Skeletal muscle tissue (tissue), 4 donors: ENCODE data around the gene KNTC1. TPM values are rescaled to one million over a fixed set of nuclear protein-coding genes. Genes with fewer than 3 reads are reported as not detected.
"Not testable (repeated sequence)": the region's sequence is repeated elsewhere in the genome, so short reads cannot be mapped to it uniquely, and the experiment has no call there.

Experiments used
- H3K27ac ChIP-seq: one replicate; pipeline ENCODE4 v1.7.0; 2013; ENCODE audit warnings: mild to moderate bottlenecking, low read depth, low read length, inconsistent platforms
- H3K27me3 ChIP-seq, 3 donors: one replicate each; pipeline ENCODE4 v1.7.0; 2013; ENCODE audit warnings: low read length in 3 of 3; ENCODE audit not compliant: control insufficient read depth in 3 of 3, insufficient read depth in 3 of 3
- H3K36me3 ChIP-seq, 3 donors: one replicate each; pipeline ENCODE4 v1.7.0; 2013; ENCODE audit warnings: low read length in 3 of 3; ENCODE audit not compliant: control insufficient read depth in 3 of 3, insufficient read depth in 3 of 3
- H3K4me1 ChIP-seq, 3 donors: one replicate each; pipeline ENCODE4 v1.7.0; 2013; ENCODE audit warnings: low read length in 3 of 3, mild to moderate bottlenecking in 3 of 3; ENCODE audit not compliant: control insufficient read depth in 3 of 3, insufficient read depth in 3 of 3
- H3K4me3 ChIP-seq, 3 donors: one replicate each; pipeline ENCODE4 v1.7.0; 2013; ENCODE audit warnings: low read length in 3 of 3
- H3K9ac ChIP-seq, 3 donors: one replicate each; pipeline ENCODE4 v1.7.0; 2013; ENCODE audit warnings: low read length in 3 of 3, mild to moderate bottlenecking in 3 of 3, moderate library complexity in 2 of 3, low read depth in 1 of 3
- H3K9me3 ChIP-seq, 3 donors: one replicate each; pipeline ENCODE4 v1.7.0; 2013; ENCODE audit warnings: low read length in 3 of 3; ENCODE audit not compliant: control insufficient read depth in 3 of 3
- total RNA-seq: library from RNA; depleted of rRNA; stranded (reverse); fragments of >200 nt; gene quantifications from one replicate; pipeline ENCODE4 v1.2.3, GENCODE V29; 2014
- donor health status: Osteomylitis.

Gene KNTC1
- total RNA-seq, 1 donor from 2014 or later = 18.8 TPM

DNA sequence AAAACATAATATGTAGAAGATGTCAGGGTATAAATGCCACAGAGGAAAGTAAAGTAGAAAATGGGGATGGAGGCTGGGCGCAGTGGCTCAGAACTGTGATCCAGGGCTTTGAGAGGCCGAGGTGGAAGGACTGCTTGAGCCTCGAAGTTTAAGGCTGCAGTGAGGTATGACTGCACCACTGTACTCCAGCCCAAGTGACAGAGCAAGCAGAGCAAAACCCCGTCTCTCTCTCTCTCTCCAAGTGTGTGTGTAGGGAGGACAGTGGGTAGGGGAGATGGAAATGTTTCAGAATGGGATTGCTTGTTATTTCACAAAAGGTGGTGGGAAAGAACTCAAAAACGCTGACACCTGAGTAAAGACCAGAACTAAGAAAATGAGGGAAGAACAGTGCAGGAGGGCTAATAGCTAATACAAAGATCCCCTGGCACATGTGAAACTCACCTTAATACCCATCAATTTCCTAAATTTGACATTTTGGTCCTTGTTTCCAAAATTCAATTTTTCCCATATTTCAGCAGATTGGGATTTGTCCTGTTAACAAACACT is 20.6 kb upstream of the KNTC1 start:
- H3K27me3 ChIP-seq = no peaks in the 10 kb centered on the region
- H3K4me3 ChIP-seq = no peak overlapping the region
- peaks cover 66 to 80% (median 73%) of the 10 kb centered on the region in 3 donors for H3K36me3 ChIP-seq
- H3K27ac ChIP-seq = no peak overlapping the region
- H3K4me1 ChIP-seq = peaks cover 0 to 2% (median 0%) of the 10 kb centered on the region in 3 donors
- no peak overlapping the region for H3K9ac ChIP-seq
- no peaks in the 10 kb centered on the region for H3K9me3 ChIP-seq

GRCh38 chr12:122508163-122508562 is 18.9 kb upstream of the KNTC1 start:
- H3K27ac ChIP-seq = no peak overlapping the region
- no peaks in the 10 kb centered on the region for H3K27me3 ChIP-seq
- no peaks in the 10 kb centered on the region for H3K4me1 ChIP-seq
- no peak overlapping the region for H3K4me3 ChIP-seq
- H3K9me3 ChIP-seq = no peaks in the 10 kb centered on the region
- no peak overlapping the region for H3K9ac ChIP-seq
- H3K36me3 ChIP-seq = peaks cover 77 to 85% (median 81%) of the 10 kb centered on the region in 3 donors

GRCh38 chr12:122513028-122513427 is 14.0 kb upstream of the KNTC1 start:
- H3K27me3 ChIP-seq, H3K4me1 ChIP-seq: not testable (repeated sequence)

GRCh38 chr12:122513660-122514059 is 13.4 kb upstream of the KNTC1 start:
- H3K4me1 ChIP-seq = no peaks in the 10 kb centered on the region
- H3K27me3 ChIP-seq = no peaks in the 10 kb centered on the region
- H3K4me3 ChIP-seq = no peak overlapping the region
- H3K27ac ChIP-seq = no peak overlapping the region
- no peaks in the 10 kb centered on the region for H3K9me3 ChIP-seq
- H3K36me3 ChIP-seq = peaks cover 77 to 80% (median 78%) of the 10 kb centered on the region in 3 donors
- no peak overlapping the region for H3K9ac ChIP-seq

More at GRCh38 chr12:122513028-122513427, 14.0 kb upstream of the KNTC1 start:
- H3K36me3 ChIP-seq = peaks cover 76 to 81% (median 79%) of the 10 kb centered on the region in 3 donors
- H3K27ac ChIP-seq, H3K9ac ChIP-seq, H3K9me3 ChIP-seq, H3K4me3 ChIP-seq: not testable (repeated sequence)

DNA sequence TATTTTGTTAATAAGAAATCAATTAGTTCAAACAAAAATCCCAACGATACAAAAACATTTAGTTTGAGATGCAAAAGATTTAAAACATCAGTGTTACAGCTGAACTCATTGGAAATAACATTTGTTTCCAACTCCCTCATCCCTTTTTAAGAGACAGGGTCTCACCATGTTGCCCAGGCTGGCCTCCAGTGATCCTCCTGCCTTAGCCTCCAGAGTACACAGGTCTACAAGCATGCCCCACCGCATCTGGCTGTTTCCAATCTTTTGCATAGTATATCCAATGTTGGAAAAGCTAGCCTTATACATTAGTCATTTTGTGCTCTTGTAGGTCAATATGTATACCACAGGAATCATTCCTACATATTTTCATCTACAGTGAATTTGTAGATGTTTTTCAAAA is 11.8 kb upstream of the KNTC1 start:
- no peaks in the 10 kb centered on the region for H3K27me3 ChIP-seq
- no peaks in the 10 kb centered on the region for H3K9me3 ChIP-seq
- no peak overlapping the region for H3K9ac ChIP-seq
- H3K4me1 ChIP-seq = no peaks in the 10 kb centered on the region
- H3K27ac ChIP-seq = no peak overlapping the region
- peaks cover 68 to 81% (median 75%) of the 10 kb centered on the region in 3 donors for H3K36me3 ChIP-seq
- no peak overlapping the region for H3K4me3 ChIP-seq

GRCh38 chr12:122516544-122517361 is 10.3 kb upstream of the KNTC1 start:
- no peak overlapping the region for H3K4me3 ChIP-seq
- peaks cover 63 to 82% (median 82%) of the 10 kb centered on the region in 3 donors for H3K36me3 ChIP-seq
- H3K9me3 ChIP-seq = no peaks in the 10 kb centered on the region
- no peak overlapping the region for H3K27ac ChIP-seq
- no peak overlapping the region for H3K9ac ChIP-seq
- no peaks in the 10 kb centered on the region for H3K27me3 ChIP-seq
- no peaks in the 10 kb centered on the region for H3K4me1 ChIP-seq

GRCh38 chr12:122517877-122518276 is 9.2 kb upstream of the KNTC1 start:
- Histone ChIP-seq H3K4me1 (peaks cover 0 to 8% (median 2%) of the 10 kb centered on the region in 3 donors), H3K36me3 (peaks cover 55 to 77% (median 76%) of the 10 kb centered on the region in 3 donors), H3K4me3 (no peak overlapping the region), H3K27ac (no peak overlapping the region), H3K27me3 (no peaks in the 10 kb centered on the region), H3K9me3 (no peaks in the 10 kb centered on the region), H3K9ac (no peak overlapping the region)

DNA sequence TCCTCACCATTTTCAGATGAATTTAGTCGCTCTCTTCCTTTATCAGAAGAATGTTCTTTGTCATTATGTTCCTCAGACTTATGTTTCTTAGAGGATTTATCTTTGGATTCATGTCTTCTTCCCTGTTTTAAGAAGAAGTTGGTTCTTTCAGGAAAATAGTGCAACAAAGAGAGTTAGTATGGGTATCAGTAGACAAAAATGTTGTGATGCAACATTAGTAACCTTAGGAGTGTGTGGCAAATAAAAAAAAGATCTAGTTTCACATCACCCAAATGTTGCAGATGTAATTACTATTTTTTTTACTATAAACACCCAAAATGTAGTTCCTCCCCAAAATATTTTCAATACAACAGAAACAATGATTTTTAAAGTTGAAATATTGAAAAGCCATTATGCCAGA is 8.1 kb upstream of the KNTC1 start:
- H3K27ac ChIP-seq = no peak overlapping the region
- no peak overlapping the region for H3K9ac ChIP-seq
- peaks cover 50 to 71% (median 69%) of the 10 kb centered on the region in 3 donors for H3K36me3 ChIP-seq

DNA sequence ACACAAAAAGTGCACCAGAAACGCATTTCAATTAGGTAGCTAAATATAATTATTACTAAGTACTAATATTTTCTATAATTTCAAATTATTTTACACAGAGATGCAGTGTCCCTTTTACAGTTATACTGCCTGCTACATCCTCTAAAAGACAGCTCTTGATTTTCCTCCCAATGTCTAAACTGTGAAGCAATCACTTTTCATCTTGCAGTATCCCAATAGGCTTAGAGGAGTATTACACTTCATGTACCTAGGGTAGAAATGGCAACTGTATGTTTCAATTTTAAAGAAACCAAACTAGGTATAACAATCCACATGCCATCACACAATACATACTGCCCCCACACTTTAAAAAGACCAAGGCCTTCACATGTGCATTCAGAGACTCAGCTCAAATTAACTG is 7.6 kb upstream of the KNTC1 start:
- Histone ChIP-seq H3K36me3 (peaks cover 49 to 71% (median 67%) of the 10 kb centered on the region in 3 donors), H3K4me1 (peaks cover 14 to 22% (median 16%) of the 10 kb centered on the region in 3 donors), H3K27ac (no peak overlapping the region), H3K9ac (no peak overlapping the region), H3K9me3 (no peaks in the 10 kb centered on the region), H3K27me3 (no peaks in the 10 kb centered on the region), H3K4me3 (no peak overlapping the region)

More for the DNA sequence above, 8.1 kb upstream of the KNTC1 start:
- H3K9me3 ChIP-seq = no peaks in the 10 kb centered on the region
- H3K27me3 ChIP-seq = no peaks in the 10 kb centered on the region
- H3K4me1 ChIP-seq = peaks cover 9 to 17% (median 11%) of the 10 kb centered on the region in 3 donors
- no peak overlapping the region for H3K4me3 ChIP-seq

- peaks cover 19 to 26% (median 23%) of the 10 kb centered on the region in 3 donors for H3K4me1 ChIP-seq
Observed at GRCh38 chr12:122520676-122521075, 6.4 kb upstream of the KNTC1 start.

More at GRCh38 chr12:122520676-122521075, 6.4 kb upstream of the KNTC1 start:
- Histone ChIP-seq H3K9me3 (no peaks in the 10 kb centered on the region), H3K4me3 (no peak overlapping the region), H3K27me3 (no peaks in the 10 kb centered on the region), H3K36me3 (peaks cover 38 to 60% (median 57%) of the 10 kb centered on the region in 3 donors), H3K9ac (no peak overlapping the region), H3K27ac (no peak overlapping the region)
